HCT116 (cell line): ENCODE results near the gene F13A1. TPM values are rescaled to one million over a fixed set of nuclear protein-coding genes. Genes with fewer than 3 reads are reported as not detected.

Source experiments
- ATAC-seq: fragments of 200-7000 bp; cut with Tn5 transposase; 2 replicates; pipeline ENCODE4 v1.9.1; 2020; ENCODE audit warnings: mild to moderate bottlenecking, moderate library complexity
- BruUV-seq: library from RNA; stranded (reverse); fragments of 400-500 nt; replicated peaks from 2 replicates; lab custom pipeline; 2021; lab: Mats Ljungman, UMichigan
- CTCF ChIA-PET: fragments of 300-600 bp; sonication (Branson Sonifier 250); formaldehyde crosslinking; loops from one replicate; lab custom pipeline; 2021; ENCODE audit warnings: antibody characterized with exemption; lab: Charles Lee
- POLR2A ChIA-PET: fragments of 300-600, 350-600 bp; sonication (Branson Sonifier 250); formaldehyde crosslinking; loops from one replicate; lab custom pipeline; 2021; ENCODE audit warnings: antibody characterized with exemption; lab: Charles Lee
- RAD21 ChIA-PET, 2 experiments: fragments of 300-600 bp; sonication (Branson Sonifier 250); formaldehyde crosslinking; loops; one replicate each; lab custom pipeline; 2023; ENCODE audit warnings: low total read pairs in 2 of 2; ENCODE audit not compliant: uncharacterized antibody in 2 of 2, unreplicated experiment in 2 of 2, low non-redundant PET in 1 of 2; lab: Charles Lee
- DNase-seq: peaks from one replicate; pipeline ENCODE4 v3.0.0-alpha.2; 2010; ENCODE audit warnings: low read depth, low spot score
- H2AFZ ChIP-seq: fragments of 200-600 bp; shearing (Covaris generic), sonication (generic); 2 replicates; pipeline ENCODE4 v1.6.1; 2017; ENCODE audit warnings: low read depth, mixed run types, mixed read lengths, antibody characterized with exemption, low read length; ENCODE audit not compliant: poor library complexity, severe bottlenecking
- H3K27ac ChIP-seq: 2 replicates; pipeline ENCODE4 v1.5.1; 2012; ENCODE audit warnings: low read depth, low read length
- H3K27me3 ChIP-seq: fragments of 200-600 bp; sonication (generic); 2 replicates; pipeline ENCODE4 v1.6.1; 2016; ENCODE audit warnings: mixed run types, low read length, mixed read lengths; ENCODE audit not compliant: insufficient read depth
- H3K36me3 ChIP-seq, 2 experiments: fragments of 200-500 bp in 1 of 2; fragments of 200-600 bp in 1 of 2; sonication (Bioruptor generic) in 1 of 2; sonication (generic) in 1 of 2; 2 replicates each; pipeline versions ENCODE4 v1.5.1 to v1.6.1; 2014 to 2016; ENCODE audit warnings: low read length in 2 of 2, inconsistent platforms in 1 of 2, mixed read lengths in 1 of 2, mixed run types in 1 of 2; ENCODE audit not compliant: insufficient read depth in 2 of 2, control insufficient read depth in 1 of 2
- H3K4me1 ChIP-seq, 2 experiments: fragments of 200-600 bp in 1 of 2; sonication (generic) in 1 of 2; 2 replicates each; pipeline versions ENCODE4 v1.5.1 to v1.6.1; 2012 to 2017; ENCODE audit warnings: low read length in 2 of 2, inconsistent platforms in 1 of 2, mild to moderate bottlenecking in 1 of 2, mixed read lengths in 1 of 2, mixed run types in 1 of 2, moderate library complexity in 1 of 2; ENCODE audit not compliant: insufficient read depth in 2 of 2, control insufficient read depth in 1 of 2
- H3K4me2 ChIP-seq: fragments of 200-600 bp; sonication (generic); 2 replicates; pipeline ENCODE4 v1.6.1; 2017; ENCODE audit warnings: mixed run types, low read length, mixed read lengths
- H3K4me3 ChIP-seq, 2 experiments: fragments of 200-600 bp in 1 of 2; sonication (generic) in 1 of 2; replicated peaks in 1 of 2; 2 replicates each; pipeline ENCODE4 v1.5.1; 2011 to 2016; ENCODE audit warnings: low read length in 2 of 2, control low read depth in 1 of 2, low read depth in 1 of 2, mild to moderate bottlenecking in 1 of 2, mixed read lengths in 1 of 2, mixed run types in 1 of 2
- H3K79me2 ChIP-seq: fragments of 200-600 bp; sonication (generic); 2 replicates; pipeline ENCODE4 v1.6.1; 2017; ENCODE audit warnings: mild to moderate bottlenecking, mixed run types, low read length, moderate library complexity, mixed read lengths; ENCODE audit not compliant: insufficient read depth
- H3K9ac ChIP-seq: fragments of 200-600 bp; sonication (generic); 2 replicates; pipeline ENCODE4 v1.6.1; 2016; ENCODE audit warnings: low read length, mixed read lengths
- H3K9me2 ChIP-seq: fragments of 200-600 bp; sonication (generic), shearing (Covaris generic); 2 replicates; pipeline ENCODE4 v1.6.1; 2017; ENCODE audit warnings: mixed run types, mild to moderate bottlenecking, moderate library complexity; ENCODE audit not compliant: insufficient read depth
- H3K9me3 ChIP-seq, 2 experiments: fragments of 200-500 bp in 1 of 2; fragments of 200-600 bp in 1 of 2; sonication (Bioruptor generic) in 1 of 2; sonication (generic) in 1 of 2; 2 replicates each; pipeline ENCODE4 v1.6.1; 2014 to 2017; ENCODE audit warnings: low read length in 2 of 2, mixed read lengths in 2 of 2, inconsistent platforms in 1 of 2, low read depth in 1 of 2, mild to moderate bottlenecking in 1 of 2, mixed run types in 1 of 2, moderate library complexity in 1 of 2; ENCODE audit not compliant: control insufficient read depth in 1 of 2, insufficient read depth in 1 of 2
- H4K20me1 ChIP-seq: fragments of 200-600 bp; sonication (generic), shearing (Covaris generic); 2 replicates; pipeline ENCODE4 v1.6.1; 2017; ENCODE audit warnings: mixed run types, mild to moderate bottlenecking, moderate library complexity; ENCODE audit not compliant: insufficient read depth
- ATF3 ChIP-seq: IDR thresholded peaks from 2 replicates; pipeline ENCODE4 v1.6.1; 2012
- CBX3 ChIP-seq: IDR thresholded peaks from 2 replicates; pipeline ENCODE4 v1.6.1; 2012; ENCODE audit warnings: low read depth
- CEBPB ChIP-seq: IDR thresholded peaks from 2 replicates; pipeline ENCODE4 v1.6.1; 2012; ENCODE audit warnings: low read depth
- CTCF ChIP-seq, 3 experiments: fragments of 200-600 bp in 1 of 3; sonication (generic) in 1 of 3; IDR thresholded peaks in 2 of 3; conservative IDR thresholded peaks in 1 of 3; 2 replicates each; pipeline ENCODE4 v1.5.1; 2012 to 2017; ENCODE audit warnings: low read depth in 2 of 3, low read length in 2 of 3, antibody characterized with exemption in 1 of 3, borderline replicate concordance in 1 of 3, control low read depth in 1 of 3, mild to moderate bottlenecking in 1 of 3, mixed read lengths in 1 of 3, mixed run types in 1 of 3, moderate library complexity in 1 of 3; ENCODE audit not compliant: insufficient read depth in 1 of 3
- EGR1 ChIP-seq: IDR thresholded peaks from 2 replicates; pipeline ENCODE4 v1.6.1; 2012; ENCODE audit warnings: low read depth
- ELF1 ChIP-seq: IDR thresholded peaks from 2 replicates; pipeline ENCODE4 v1.6.1; 2012; ENCODE audit warnings: low read depth, borderline replicate concordance
- EZH2phosphoT487 ChIP-seq: fragments of 200-600 bp; IDR thresholded peaks from 2 replicates; pipeline ENCODE4 v1.6.1; 2018; ENCODE audit warnings: antibody characterized with exemption, borderline replicate concordance
- JUND ChIP-seq: IDR thresholded peaks from 2 replicates; pipeline ENCODE4 v1.6.1; 2012
- MAX ChIP-seq: IDR thresholded peaks from 2 replicates; pipeline ENCODE4 v1.6.1; 2012
- POLR2A ChIP-seq: IDR thresholded peaks from 2 replicates; pipeline ENCODE4 v1.7.0; 2011; ENCODE audit warnings: borderline replicate concordance; ENCODE audit not compliant: insufficient read depth, insufficient read length; ENCODE audit errors: extremely low read depth
- POLR2AphosphoS5 ChIP-seq: IDR thresholded peaks from 2 replicates; pipeline ENCODE4 v1.6.1; 2011; ENCODE audit warnings: mild to moderate bottlenecking, low read depth, low read length, moderate library complexity
- RAD21 ChIP-seq: IDR thresholded peaks from 2 replicates; pipeline ENCODE4 v1.6.1; 2012; ENCODE audit warnings: low read depth, mild to moderate bottlenecking
- SIN3A ChIP-seq: IDR thresholded peaks from 2 replicates; pipeline ENCODE4 v1.6.1; 2012; ENCODE audit warnings: low read depth
- SP1 ChIP-seq: IDR thresholded peaks from 2 replicates; pipeline ENCODE4 v1.6.1; 2012; ENCODE audit warnings: low read depth
- SRF ChIP-seq: IDR thresholded peaks from 2 replicates; pipeline ENCODE4 v1.6.1; 2012; ENCODE audit warnings: low read depth
- TCF7L2 ChIP-seq: IDR thresholded peaks from 2 replicates; pipeline ENCODE4 v1.7.0; 2011; ENCODE audit warnings: borderline replicate concordance, inconsistent platforms; ENCODE audit not compliant: insufficient read depth, insufficient read length; ENCODE audit errors: extremely low read depth
- YY1 ChIP-seq: IDR thresholded peaks from 2 replicates; pipeline ENCODE4 v1.6.1; 2011; ENCODE audit warnings: low read length, low read depth, moderate library complexity, mild to moderate bottlenecking; ENCODE audit not compliant: insufficient replicate concordance; ENCODE audit errors: extremely low read depth
- ZBTB33 ChIP-seq: IDR thresholded peaks from 2 replicates; pipeline ENCODE4 v1.6.1; 2011; ENCODE audit warnings: mild to moderate bottlenecking, low read length, moderate library complexity; ENCODE audit not compliant: insufficient replicate concordance; ENCODE audit errors: extremely low read depth
- ZFX ChIP-seq: fragments of 450-650 bp; IDR thresholded peaks from 2 replicates; pipeline ENCODE4 v1.6.1; 2017
- intact Hi-C: fragments of 100-400 bp; cut with micrococcal nuclease; formaldehyde crosslinking; loops from 2 replicates; pipeline ENCODE4 v1.10.0; 2022
- total RNA-seq: library from RNA; stranded (reverse); gene quantifications from one replicate; pipeline ENCODE4 v1.2.1, GENCODE V29; 2021; ENCODE audit not compliant: unreplicated experiment
- TF ChIP-seq, protein P1 (sequence below): IDR thresholded peaks from 2 replicates; pipeline ENCODE4 v1.6.1; 2012; ENCODE audit warnings: low read depth

Gene F13A1
- total RNA-seq, 1 experiment from 2014 or later = 0.34 TPM

GRCh38 chr6:6125495-6125894, 195.0 kb downstream of the F13A1 start:
- intact Hi-C loops = no loop called here
- DNase-seq (no peak), ATAC-seq (no peak)
- TF ChIP-seq JUND (no peak), ELF1 (no peak), CBX3 (no peak), SRF (no peak), POLR2AphosphoS5 (no peak), SIN3A (no peak), ZBTB33 (no peak), CTCF (IDR thresholded peaks at IDR 0.05 in 2 of 3, conservative IDR thresholded peaks at IDR 0.05 in 1 of 3; ENCODE audit: borderline replicate concordance in 1 of 3, insufficient read depth in 1 of 3, low read depth in 2 of 3, low read length in 2 of 3) (no peak), RAD21 (no peak), YY1 (no peak), CEBPB (no peak), ZFX (no peak), MAX (no peak), TCF7L2 (no peak), EZH2phosphoT487 (no peak), POLR2A (no peak), ATF3 (no peak), SP1 (no peak), EGR1 (no peak)
- TF ChIP-seq, protein P1, sequence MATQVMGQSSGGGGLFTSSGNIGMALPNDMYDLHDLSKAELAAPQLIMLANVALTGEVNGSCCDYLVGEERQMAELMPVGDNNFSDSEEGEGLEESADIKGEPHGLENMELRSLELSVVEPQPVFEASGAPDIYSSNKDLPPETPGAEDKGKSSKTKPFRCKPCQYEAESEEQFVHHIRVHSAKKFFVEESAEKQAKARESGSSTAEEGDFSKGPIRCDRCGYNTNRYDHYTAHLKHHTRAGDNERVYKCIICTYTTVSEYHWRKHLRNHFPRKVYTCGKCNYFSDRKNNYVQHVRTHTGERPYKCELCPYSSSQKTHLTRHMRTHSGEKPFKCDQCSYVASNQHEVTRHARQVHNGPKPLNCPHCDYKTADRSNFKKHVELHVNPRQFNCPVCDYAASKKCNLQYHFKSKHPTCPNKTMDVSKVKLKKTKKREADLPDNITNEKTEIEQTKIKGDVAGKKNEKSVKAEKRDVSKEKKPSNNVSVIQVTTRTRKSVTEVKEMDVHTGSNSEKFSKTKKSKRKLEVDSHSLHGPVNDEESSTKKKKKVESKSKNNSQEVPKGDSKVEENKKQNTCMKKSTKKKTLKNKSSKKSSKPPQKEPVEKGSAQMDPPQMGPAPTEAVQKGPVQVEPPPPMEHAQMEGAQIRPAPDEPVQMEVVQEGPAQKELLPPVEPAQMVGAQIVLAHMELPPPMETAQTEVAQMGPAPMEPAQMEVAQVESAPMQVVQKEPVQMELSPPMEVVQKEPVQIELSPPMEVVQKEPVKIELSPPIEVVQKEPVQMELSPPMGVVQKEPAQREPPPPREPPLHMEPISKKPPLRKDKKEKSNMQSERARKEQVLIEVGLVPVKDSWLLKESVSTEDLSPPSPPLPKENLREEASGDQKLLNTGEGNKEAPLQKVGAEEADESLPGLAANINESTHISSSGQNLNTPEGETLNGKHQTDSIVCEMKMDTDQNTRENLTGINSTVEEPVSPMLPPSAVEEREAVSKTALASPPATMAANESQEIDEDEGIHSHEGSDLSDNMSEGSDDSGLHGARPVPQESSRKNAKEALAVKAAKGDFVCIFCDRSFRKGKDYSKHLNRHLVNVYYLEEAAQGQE = no peak
- H2AFZ ChIP-seq = no peak overlapping the region
- ChIA-PET RAD21 (no interaction called here), CTCF (no interaction called here), POLR2A (no interaction called here)
- no peaks in the 10 kb centered on the region for H3K9me3 ChIP-seq
- no peak overlapping the region for H3K27ac ChIP-seq
- H3K79me2 ChIP-seq = no peaks in the 10 kb centered on the region
- H3K4me3 ChIP-seq = no peak overlapping the region
- H3K4me1 ChIP-seq = no peaks in the 10 kb centered on the region
- H3K9me2 ChIP-seq = no peaks in the 10 kb centered on the region
- no peaks in the 10 kb centered on the region for H4K20me1 ChIP-seq
- peaks cover 17% of the 10 kb centered on the region for H3K27me3 ChIP-seq
- BruUV-seq = no TSS peak
- H3K4me2 ChIP-seq = no peak overlapping the region
- H3K9ac ChIP-seq = no peak overlapping the region
- H3K36me3 ChIP-seq = no peaks in the 10 kb centered on the region
